OCI-LY3 (cell line): ENCODE results near the gene MANSC4.

Experiments
- CTCF ChIP-seq: fragments of 200-600, 300-600 bp; sonication (generic); IDR thresholded peaks from 2 replicates; pipeline ENCODE4 v1.5.1; 2014; ENCODE audit warnings: antibody characterized with exemption, low read length, low read depth
- EZH2phosphoT487 ChIP-seq: fragments of 200-600 bp; shearing (Covaris generic); IDR thresholded peaks from 2 replicates; pipeline ENCODE4 v1.6.1; 2018; ENCODE audit warnings: antibody characterized with exemption, mixed run types, low read depth

- TF ChIP-seq CTCF (no peak), EZH2phosphoT487 (no peak)
These were observed 15.0 kb upstream of the MANSC4 start for GRCh38 chr12:27794818-27795584.
